Posterior vena cava (tissue), 2 donors: Measurements from ENCODE around the gene CKAP5. TPM values are rescaled to one million over a fixed set of nuclear protein-coding genes. Genes with fewer than 3 reads are reported as not detected.
A peak's percentile ranks its signal among the peaks of the same experiment; 100 is the strongest.
"Not testable (repeated sequence)": the region's sequence is repeated elsewhere in the genome, so short reads cannot be mapped to it uniquely, and the experiment has no call there.

ENCODE experiments used
- DNase-seq: peaks from one replicate; pipeline ENCODE4 v3.0.0-alpha.2; 2020; ENCODE audit warnings: low spot score
- intact Hi-C, 2 donors: fragments of 100-400 bp; cut with DNase I; formaldehyde crosslinking; loops; one replicate each; pipeline versions ENCODE4 v1.14.1 to v1.14.2; 2022 to 2023
- total RNA-seq, 2 donors: library from RNA; stranded (reverse); fragmentation: NEBNext Ultra II Directional; extraction: Animal tissue kit (Norgen Biotek cat#: 25700); gene quantifications; one replicate each; pipeline ENCODE4 v1.2.1, GENCODE V29; 2021
- donor health status: DM: yes; HTN: yes; CAD: no.
- donor health status: DM: yes; HTN: yes; CAD: no.

Gene CKAP5
- total RNA-seq, 2 donors from 2014 or later = 56.8 to 66.4 TPM

DNA sequence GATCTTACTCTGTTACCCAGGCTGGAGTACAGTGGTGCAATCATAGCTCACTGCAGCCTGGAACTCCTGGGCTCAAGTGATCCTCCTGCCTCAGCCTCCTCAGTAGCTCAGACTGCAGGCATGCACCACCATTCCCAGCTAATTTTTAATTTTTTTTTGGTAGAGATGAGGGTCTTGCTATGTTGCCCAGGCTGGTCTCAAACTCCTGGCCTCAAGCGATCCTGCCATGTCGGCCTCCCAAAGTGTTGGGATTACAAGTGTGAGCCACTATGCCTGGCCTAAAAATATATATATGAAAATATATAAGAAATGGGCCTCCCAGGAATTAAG, 128.3 kb downstream of the CKAP5 start:
- DNase-seq, intact Hi-C loops: not testable (repeated sequence)

DNA sequence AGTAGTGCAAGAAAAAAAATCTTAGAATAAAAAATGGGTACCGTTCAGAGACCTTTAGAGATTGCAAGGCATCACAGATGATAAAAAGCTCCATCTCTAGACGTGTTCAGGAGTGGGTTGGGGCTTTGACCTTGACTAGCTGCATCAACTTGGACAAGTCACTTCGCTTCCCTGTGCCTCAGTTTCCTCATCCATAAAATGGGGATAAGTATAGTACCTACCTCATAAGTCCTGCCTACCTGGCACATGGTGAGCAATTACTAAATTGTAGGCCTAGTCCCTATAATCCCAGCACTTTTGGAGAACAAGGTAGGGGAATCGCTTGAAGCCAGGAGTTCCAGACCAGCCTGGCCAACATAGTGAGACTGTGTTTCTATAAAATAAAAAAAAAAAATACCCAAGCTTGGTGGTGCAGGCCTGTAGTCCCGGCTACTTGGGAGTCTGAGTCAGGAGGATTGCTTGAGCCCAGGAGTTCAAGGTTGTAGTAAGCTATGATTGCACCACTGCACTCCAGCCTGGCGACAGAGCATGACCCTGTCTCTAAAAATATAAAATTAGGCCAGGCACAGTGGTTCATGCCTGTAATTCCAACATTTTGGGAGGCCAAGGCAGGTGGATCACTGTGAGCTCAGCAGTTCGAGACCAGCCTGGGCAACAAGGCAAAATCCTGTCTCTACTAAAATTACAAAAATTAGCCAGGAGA, 133.1 kb downstream of the CKAP5 start:
- DNase-seq = no peak
- intact Hi-C loops = no loop called here

DNA sequence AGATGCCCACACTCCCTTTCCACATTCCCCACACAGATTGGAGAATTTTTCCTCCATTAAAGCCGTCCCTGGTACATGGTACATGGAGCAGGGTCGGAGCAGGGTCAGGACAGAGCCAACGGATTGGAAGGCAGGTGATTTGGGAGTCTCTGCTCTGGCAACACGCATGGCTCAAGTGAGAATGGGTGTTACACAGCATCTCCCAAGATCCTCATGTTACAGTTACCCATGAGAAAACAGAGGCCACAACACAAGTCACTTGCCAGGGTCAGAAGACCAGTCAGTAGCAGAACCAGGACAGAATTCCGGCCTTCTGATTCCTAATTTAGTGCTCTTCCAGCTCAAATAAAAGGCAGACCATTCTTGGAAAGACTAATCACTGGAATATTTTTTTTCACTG, 134.8 kb downstream of the CKAP5 start:
- intact Hi-C loops = no loop called here
- DNase-seq = no peak

DNA sequence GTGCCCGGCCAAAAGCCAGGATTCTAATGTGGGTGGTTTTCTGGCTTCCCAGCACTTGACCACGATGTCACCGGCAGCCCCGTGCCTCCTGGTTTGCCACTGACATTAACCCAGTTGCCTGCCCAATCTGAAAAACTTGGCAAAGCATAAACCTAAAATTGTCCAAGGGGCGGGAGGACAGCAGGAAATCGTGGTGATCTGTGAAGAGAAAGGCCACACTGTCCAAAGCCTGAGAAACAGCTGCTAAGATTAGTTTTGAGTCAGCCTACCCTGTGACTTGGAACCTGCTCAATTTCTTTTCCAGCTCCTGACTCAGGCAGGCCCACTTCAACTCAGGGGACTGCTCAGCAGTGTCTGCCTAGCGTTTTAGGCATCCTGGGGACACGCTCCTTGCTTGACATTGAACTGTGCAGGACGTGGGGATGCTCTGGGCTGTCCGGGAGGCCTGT, 135.2 kb downstream of the CKAP5 start:
- peak; percentile 88 for DNase-seq
- intact Hi-C loops = no loop called here

DNA sequence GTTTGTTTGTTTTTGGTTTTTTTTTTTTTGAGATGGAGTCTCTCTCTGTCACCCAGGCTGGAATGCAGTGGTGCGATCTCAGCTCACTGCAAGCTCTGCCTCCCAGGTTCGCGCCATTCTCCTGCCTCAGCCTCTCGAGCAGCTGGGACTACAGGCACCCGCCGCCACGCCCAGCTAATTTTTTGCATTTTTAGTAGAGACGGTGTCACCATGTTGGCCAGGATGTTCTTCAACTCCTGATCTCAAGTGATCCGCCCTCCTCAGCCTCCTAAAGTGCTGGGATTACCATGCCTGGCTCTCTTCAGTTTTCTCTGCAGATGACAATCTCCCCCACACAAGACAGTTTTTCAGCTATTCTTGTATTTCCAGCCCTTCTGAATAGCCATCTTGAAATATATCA, 136.7 kb downstream of the CKAP5 start:
- DNase-seq, intact Hi-C loops: not testable (repeated sequence)

DNA sequence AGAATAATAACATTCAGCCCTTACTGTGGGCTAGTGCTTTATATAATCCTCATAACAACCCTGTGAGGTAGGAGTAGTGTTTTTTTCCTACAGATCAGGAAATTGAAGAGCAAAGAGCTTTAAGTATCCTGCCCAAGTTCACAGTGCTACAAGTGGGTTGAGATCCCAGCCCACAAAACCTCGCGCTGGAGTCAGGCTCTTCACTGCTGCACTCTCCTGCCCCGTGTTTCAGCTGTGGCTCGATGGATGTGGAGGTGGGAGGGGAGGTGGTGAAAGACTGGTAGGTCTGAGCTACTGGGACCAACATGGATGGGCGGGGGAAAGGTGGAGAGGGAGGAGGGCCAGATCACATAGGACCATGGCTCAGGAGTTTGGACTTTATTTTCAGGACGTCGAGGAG, 139.2 kb downstream of the CKAP5 start:
- intact Hi-C loops = no loop called here
- no peak for DNase-seq

DNA sequence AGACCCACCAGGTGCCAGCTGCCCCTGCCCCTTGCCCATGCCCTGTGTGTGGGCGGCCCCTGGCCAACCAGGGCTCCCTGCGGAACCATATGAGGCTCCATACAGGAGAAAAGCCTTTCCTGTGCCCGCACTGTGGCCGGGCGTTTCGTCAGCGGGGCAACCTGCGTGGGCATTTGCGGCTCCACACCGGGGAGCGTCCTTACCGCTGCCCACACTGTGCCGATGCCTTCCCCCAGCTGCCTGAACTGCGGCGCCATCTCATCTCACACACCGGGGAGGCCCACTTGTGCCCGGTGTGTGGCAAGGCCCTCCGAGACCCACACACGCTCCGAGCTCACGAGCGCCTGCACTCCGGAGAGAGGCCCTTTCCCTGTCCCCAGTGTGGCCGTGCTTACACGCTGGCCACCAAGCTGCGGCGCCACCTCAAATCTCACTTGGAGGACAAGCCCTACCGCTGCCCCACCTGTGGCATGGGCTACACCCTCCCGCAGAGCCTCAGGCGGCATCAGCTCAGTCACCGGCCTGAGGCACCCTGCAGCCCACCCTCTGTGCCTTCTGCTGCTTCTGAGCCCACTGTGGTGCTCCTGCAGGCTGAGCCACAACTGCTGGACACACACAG, 140.9 kb downstream of the CKAP5 start:
- intact Hi-C loops = no loop called here
- no peak for DNase-seq

DNA sequence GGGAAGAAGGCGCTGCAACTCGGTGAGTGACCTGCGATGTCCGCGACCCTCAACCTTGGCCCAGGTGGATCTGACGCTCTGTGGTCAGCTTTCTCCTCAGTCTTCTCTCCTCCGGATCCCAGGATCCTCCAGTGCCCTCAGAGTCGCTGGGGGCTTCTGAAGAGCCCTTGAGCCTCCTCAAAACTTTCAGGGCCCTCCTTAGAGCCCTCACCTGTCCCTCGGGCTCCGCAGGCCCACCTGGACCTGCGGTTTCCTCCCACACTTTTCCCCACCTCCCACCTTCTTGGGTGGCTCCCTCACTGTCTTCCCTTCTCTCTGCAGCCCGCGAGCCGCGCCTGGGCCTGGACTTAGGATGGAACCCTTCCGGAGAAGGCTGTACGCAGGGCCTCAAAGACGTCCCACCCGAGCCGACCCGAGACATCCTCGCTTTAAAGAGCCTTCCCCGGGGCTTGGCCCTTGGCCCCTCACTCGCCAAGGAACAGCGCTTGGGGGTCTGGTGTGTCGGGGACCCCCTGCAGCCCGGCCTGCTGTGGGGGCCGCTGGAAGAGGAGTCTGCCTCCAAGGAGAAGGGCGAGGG, 144.9 kb downstream of the CKAP5 start:
- no peak for DNase-seq
- intact Hi-C loops = no loop called here

DNA sequence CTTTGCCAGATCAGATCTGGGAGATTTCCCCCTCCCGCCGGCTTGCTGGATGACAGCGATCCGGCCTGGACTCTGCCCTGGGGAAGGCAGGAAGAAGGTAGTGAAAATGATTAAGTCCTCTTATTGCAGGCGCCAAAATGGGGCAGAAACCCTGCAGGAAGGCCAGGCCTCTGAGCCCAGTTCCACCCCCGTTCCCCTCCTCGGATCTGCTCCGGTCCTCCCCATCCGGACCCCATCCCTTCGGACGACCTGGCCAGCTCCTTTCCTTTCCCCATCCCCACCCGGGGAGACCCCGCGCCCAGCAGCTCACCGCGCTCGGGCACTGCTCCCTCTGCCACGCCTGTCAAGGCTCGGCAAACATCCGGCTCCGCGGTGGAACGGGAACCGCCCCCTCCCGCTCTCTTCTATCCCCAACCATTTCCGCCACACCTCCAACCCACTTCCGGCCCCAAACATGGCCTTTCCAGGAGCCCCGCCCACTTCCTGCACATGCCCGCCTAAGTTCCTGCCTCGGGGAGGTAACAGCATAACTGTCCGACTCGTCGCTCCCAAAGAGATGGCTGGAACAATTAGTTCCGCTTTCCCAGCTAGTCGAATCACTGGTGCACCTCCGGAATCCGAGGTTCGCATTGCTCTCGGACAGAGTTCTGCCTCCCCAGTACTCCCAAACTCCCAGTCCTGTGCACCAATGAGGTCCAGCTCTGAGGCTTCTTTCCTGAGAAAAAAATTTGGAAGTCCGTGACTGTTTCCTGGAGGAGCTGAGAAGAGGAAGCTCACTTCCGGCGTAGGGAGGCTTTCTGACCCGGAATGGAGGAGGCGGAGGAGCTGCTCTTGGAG, 145.6 kb downstream of the CKAP5 start, which contains the start of the genes ARHGAP1 and ZNF408:
Gene ARHGAP1 (minus strand): TSS at position 379 of the 837 bp plus-strand sequence. CDS start 4,512 bp downstream, outside the sequence.
Gene ZNF408 (plus strand): TSS at position 791 of the 837 bp plus-strand sequence. CDS start 17 bp downstream, at position 808.
- DNase-seq = peak; percentile 100
- intact Hi-C loops = no loop called here

DNA sequence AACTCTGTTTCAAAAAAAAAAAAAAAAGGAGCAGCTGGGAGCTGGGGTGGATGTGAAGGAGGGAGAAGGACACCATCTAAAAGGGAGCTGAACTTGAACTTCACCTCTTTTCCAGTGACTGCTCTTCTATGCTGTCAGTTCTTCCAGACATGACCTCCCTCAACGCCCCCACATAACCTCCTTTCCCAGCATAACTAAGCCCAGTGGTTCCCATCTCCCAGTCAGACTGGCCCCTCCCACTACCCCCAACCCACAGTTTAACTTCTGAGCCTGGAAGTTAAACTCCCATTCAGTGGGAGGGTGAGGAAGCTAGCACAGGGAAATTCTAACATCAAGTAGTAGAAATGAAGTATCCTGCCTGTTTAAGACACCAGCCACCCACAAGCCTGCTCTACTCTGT, 147.5 kb downstream of the CKAP5 start:
- DNase-seq = no peak
- intact Hi-C loops = no loop called here

DNA sequence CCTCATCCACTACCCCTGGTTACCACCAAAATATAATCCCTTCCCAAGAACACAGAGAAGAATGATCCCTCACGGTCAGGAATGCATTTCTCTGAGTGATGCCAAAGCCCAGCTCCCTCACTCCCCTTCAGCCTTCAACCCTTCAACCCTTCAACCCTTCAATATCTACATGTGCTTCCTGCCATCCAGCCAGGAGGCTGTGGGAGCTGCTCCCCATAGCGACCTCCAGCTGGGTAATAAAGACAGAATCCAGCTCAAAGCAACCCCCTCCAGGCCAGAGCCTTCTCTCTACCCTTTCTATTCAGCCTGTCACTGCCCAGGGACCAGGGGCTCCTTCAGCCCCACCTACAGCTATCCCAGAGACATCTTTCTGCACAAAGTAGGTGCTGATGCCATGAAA, 148.4 kb downstream of the CKAP5 start:
- no peak for DNase-seq
- intact Hi-C loops = no loop called here

DNA sequence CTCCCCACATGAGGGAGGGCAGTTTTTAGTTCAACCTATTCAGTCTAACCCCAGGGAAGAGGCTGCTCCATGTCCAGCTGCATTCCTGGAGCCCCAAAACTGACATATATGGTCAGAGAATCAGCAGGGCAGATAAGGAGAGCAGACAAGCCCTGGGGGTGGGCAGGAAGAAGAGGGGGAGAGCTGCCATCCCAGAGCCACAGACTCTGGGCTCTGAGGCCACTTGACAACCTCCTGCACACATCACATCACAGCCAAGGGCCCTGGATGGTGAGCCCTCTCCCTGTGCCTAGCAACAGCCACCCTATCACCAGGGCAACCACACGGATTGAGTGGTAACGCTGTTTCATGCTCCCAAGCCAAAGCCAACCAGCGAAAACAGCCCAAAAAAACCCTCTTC, 148.8 kb downstream of the CKAP5 start:
- no peak for DNase-seq
- intact Hi-C loops = no loop called here

DNA sequence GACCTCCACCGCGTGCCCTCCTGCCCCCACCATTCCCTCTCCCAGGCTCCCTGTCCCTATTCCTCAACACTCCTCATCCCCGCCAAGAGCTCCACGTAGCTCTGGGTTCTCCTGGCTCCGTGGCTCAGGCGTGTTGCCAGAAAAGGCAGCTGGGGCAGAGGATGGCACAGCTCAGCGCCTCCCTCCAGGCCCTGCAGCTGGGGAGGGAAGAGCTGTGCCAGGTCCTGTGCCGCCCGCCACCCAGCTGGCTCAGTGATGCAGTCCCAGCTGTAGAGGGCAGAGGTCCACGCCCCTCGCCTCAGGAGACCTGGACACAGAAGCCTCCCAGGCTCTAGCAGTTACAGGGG, 149.9 kb downstream of the CKAP5 start:
- no peak for DNase-seq
- intact Hi-C loops = no loop called here

DNA sequence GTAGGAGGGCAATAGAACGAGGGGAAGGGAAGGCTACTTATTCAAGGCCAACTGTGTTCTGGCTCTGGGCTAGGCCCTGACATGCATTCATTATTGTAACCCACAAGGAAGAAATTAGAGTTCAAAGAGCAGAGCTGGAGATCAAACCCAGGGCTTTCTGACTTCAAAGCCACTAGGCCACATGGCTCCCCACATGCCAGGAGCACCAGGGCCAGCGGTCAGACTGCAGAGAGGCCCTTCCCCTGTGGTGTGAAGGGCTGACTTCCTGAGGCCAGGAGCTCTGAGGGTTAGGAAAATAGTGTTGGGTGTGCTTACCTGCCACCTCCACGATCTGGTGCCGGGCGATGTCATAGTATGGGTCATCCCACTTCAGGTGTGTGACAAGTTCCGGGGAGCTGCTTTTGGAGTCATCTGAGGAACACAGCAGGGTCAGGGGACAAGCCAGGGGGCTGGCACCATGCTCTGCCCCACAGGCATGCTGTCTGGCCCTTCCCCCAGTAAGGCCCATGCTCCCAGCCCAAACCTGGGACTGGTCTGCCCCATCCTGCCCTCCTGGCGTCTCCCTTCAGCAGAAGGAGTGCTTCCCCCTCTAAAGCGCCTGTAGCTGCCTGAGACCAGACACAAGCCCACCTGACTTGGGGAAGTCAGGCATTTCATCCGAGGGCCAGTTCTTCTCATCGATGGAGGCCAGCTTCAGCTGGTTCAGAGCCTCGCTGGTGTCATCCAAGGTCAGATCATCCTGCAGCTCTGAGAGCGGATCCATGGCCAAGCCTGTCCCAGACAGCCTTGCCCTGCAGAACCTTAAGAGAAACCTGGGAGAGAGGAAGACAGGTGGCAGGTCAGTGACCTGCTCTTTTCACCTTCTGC, 150.5 kb downstream of the CKAP5 start:
- no peak for DNase-seq
- intact Hi-C loops = no loop called here

DNA sequence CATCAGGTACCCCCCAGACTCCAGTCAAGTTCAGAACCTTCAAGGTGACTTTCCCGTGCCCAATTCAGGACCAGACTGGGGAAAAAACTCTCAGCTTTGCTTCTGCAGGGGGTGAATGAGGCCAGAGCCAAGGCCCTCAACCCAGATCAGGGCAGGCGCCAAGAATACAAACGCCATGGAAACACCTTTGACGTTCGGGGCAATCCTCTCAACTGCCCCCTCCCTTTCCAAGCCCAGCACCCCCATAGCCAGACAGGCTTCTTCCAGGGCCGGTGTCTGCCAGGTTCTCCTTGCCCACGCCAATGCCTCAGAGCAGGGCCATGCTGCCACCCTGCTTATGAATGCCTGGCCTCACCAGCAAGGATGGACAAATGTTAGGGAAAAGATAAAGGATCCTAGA, 151.5 kb downstream of the CKAP5 start:
- DNase-seq = no peak
- intact Hi-C loops = no loop called here

DNA sequence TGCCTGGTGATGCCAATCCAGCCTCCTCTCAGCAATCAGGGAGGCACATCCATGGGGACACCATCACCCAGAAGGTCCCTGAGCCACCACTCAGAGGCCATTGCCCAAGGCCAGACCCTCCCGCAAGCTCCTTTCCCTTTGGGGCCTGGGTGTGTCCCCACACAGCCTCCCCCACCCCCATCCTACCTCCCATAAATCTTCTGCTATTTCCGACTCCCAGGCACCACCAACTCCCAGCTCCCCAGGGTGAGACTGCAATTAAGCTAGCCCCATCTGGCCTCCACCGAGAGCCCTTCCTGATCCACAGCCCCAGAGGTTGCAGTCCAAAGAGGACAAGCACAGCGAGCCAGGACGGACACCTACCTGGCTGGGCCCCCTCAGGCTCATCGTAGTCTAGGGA, 152.0 kb downstream of the CKAP5 start:
- DNase-seq = no peak
- intact Hi-C loops = no loop called here

DNA sequence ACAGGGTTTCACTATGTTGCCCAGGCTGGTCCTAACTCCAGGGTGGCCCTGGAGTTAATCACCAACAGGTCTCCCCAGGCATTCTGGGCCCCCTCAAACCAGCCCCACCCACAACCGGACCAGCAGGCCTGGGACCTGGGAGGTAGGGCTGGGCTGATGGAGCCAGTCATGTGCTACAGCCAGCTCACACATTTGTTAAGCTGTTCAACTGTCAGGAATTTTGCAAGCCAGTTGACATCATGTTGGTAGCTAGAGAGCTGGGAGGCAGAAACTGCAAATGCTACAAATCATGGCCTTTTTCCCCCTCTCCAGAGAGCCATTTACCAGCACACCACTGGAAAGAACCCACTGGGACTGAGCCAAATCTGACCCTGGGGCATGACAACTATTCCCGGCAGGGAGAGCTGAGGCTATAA, 152.5 kb downstream of the CKAP5 start:
- DNase-seq = no peak
- intact Hi-C loops = no loop called here
